HG02759 (cell line): ENCODE data around the gene CPLX1.

Experiments used
- ATAC-seq: cut with Tn5 transposase; IDR thresholded peaks from one replicate; pipeline ENCODE4 v1.9.1; 2021; ENCODE audit warnings: mild to moderate bottlenecking, moderate library complexity; ENCODE audit not compliant: unreplicated experiment

The CPLX1 gene

GRCh38 chr4:833731-834367, 7.9 kb upstream of the CPLX1 start:
- ATAC-seq = no peak

- ATAC-seq = no peak
Observed at GRCh38 chr4:833156-833555, 7.2 kb upstream of the CPLX1 start.

DNA sequence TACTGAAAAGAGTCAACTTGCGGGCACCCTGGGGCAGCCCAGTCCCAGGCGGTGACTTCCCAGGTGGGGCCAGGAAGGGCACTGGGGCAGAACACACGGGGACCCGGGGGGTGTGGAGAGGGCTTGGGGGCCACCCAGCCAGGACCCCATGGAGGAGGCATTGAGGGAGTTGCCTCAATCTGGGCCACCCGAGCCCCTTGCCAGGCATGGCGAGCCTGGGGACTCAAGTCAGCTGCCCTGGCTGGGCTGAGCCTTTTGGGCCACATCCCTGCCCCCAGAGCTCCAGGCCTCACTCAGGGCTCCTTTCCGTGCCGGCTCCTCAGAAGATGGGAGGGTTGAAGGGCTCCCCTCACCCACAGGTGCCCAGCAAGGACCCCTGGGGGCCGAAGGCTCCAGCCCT, 6.6 kb upstream of the CPLX1 start:
- ATAC-seq = no peak

GRCh38 chr4:832108-832507, 6.2 kb upstream of the CPLX1 start:
- ATAC-seq = no peak

DNA sequence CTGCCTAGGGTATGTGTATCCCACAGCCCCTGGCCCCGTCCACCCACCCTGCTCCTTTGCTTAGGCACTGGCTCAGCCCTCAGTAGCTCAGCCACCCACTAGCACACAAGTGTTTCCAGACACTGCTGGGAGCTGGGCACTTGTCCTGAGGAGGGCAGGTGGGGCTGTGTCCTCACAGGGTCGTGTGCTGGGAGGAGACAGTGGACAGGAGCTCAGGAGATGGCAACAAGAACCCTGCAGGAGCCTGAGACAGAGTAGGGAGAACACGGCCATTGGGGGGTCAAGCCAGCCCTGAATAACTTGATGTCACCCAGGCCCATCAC, 5.5 kb upstream of the CPLX1 start:
- ATAC-seq = no peak

DNA sequence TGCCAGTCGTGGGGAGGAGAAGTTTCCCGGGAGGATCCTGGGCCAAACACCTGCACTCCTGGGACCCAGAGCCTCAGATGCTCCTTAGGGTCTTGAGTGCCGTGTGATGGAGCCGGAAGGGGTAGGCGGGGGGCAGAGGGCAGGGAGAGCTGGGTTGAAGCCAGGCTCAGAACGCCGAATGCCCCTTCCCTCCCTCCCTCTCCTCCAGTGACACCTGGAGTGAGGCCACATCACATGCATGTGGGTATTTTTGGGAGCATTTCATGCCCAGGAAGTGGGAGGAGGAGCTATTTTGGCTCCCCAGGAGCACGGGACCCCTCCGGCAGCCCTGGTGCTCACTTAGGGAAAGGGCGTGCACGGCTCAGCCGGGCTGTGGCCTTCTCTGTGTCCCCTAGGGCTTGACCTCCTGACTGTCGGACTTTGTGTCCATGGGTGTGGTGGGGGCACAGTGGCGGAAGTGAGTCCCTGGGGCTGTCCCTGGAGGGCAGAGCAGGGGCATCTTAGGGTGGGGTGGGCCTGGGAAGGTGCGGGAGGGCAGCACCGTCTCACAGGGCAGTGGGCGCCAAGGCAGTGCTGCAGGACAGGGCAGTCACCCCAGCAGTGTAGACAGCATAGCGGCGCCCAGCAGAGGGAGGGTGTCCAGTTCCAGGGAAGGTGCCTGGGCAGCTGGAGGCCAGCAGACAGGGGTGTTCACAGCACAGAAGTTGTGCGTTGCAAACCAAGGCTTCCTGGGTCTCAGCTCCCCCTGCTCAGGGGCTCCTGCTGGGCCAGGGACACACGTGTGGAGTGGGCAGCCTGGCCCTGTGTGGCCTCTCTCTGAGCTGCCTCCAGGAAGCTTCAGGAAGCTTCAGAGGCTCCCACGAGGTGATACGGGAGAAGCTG, 4.9 kb upstream of the CPLX1 start:
- no peak for ATAC-seq

DNA sequence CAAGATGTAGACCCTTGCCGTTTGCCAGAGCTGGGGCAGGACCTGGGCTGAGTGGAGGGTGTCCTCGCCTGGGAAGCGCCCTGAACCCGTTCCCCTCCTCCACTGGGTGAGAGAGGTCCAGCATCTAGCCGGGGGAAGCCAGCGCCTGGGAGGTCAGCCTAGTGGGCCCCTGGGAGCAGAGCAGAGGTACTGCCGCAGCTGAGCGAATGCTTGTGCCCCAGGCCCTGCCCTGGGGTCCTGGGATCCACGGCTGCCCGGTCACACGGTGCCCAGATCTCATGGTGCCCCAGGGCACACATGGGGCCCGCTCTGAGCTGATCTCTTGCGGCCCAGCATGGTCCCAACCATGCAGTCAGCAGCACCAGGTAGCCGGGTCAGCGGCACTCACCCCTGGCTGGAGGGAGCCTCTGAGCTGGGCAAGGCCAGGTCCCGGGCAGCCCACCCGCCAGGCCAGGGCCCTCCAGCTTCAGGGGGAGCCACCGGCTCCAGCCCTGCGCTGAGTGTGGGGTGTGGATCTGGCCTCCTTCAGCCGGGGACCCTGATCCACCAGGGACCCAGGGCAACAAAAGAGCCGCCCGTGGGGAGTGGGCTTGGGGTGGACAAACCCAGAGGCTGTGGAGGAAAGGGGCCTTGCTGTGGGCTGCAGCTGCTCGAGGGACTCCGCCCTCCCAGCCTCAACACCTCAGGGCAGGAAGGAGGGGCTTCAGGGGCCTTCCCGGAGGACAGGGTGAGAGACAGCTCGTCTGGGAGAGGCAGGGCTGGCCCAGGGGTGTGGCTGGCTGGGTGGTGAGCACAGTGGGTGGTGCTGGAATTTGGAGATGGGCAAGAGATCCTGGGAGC, 4.1 kb upstream of the CPLX1 start:
- no peak for ATAC-seq

DNA sequence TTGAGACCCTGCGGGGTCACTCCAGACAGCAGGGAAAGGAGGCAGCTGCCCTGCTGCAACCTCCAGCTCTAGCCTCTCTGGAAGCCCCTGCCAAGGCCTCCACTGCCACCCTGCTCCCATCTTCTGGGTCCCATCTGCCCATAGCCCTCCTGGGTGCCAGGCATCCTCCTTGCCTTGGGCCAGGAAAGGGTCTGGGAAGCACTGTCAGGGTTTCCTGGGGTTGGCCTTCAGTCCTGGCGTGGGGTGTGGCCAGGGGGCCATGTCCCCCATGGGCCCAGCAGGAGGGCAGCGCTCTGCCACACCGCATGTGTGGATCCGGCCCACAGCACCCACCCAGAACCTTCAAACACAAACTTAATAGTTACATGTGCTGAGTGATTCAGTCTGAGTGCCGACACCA, 3.4 kb upstream of the CPLX1 start:
- ATAC-seq = no peak

- ATAC-seq = no peak
Observed at GRCh38 chr4:828641-829271, 2.8 kb upstream of the CPLX1 start.

DNA sequence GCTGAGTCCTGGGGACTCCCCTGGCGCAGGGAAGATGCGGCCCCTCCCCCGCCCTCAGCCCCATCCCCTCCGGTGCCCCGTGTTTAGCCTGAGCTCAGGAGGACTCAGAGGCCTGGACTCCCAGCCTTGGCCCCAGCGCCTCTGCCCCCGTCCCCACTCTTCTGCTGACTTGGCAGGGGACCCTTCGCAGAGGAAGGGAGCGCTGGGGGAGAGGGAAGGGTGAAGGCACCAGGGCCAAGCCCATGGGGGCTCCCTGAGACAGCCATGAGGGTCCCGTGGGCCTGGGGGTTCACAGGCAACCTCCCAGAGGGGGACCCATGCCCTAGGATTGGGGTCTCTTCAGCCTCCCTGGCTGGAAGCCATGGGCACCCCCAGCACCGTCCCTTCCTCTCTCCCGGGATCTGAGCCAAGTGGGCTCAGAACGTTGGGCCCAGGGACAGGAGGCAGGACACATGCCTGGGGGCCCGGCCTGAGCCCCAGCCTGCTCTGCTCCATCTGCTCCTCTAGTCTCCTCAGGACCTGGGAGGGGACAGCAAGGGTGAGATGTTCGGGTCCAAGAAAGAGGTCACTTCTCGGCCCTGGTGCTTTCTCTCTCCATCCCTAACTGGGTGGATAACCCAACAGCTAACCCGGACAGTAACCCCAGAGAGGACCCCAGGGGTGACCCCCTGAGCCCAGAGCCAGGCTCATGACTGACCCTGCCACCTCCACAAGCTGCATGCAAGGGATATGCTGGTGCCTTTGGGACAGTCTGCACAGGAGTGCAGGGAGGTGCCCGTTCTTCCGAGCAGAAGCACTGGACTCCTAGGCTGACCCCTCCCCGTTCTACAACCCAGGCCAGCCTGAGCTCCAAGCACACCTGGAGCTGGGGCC, 1.5 kb upstream of the CPLX1 start:
- ATAC-seq = no peak

DNA sequence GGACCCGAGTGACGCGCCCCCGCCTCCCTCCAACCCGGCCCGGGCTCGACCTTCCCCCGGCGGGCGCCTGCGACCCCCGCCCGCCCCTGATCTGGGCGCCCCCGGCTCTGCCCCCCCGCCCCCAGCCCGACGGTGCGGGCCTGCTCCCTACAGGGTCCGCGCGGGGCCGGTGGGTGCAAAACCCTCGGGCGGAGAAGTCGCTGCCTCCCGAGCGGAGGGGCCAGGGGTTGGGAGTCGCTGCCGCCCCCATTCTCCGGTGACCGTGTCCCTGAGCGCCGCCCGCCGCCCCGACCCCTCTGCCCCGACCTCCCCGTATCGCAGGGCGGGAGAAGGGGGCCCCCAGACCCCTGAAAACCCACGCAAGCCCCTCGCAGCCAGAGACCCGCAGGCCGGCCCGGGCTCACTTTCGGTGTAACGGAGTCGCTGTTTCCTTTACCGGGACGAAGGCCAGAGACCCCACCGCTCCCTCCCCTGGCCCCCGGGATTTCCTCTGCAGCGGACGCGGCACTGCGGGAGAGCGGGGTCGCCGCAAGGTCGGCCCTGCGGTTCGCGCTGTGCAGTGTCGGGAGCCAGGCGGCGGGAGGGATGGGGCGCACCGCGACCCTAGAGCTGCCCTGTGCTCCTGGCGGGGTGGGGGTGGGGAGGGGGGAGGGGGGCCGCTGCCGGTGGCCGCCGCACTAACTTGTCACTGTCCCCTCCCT, 729 bp upstream of the CPLX1 start:
- ATAC-seq = no peak

GRCh38 chr4:825063-825970, 612 bp downstream of the CPLX1 start:
- ATAC-seq = no peak

GRCh38 chr4:824461-825062, 1.4 kb downstream of the CPLX1 start:
- no peak for ATAC-seq

DNA sequence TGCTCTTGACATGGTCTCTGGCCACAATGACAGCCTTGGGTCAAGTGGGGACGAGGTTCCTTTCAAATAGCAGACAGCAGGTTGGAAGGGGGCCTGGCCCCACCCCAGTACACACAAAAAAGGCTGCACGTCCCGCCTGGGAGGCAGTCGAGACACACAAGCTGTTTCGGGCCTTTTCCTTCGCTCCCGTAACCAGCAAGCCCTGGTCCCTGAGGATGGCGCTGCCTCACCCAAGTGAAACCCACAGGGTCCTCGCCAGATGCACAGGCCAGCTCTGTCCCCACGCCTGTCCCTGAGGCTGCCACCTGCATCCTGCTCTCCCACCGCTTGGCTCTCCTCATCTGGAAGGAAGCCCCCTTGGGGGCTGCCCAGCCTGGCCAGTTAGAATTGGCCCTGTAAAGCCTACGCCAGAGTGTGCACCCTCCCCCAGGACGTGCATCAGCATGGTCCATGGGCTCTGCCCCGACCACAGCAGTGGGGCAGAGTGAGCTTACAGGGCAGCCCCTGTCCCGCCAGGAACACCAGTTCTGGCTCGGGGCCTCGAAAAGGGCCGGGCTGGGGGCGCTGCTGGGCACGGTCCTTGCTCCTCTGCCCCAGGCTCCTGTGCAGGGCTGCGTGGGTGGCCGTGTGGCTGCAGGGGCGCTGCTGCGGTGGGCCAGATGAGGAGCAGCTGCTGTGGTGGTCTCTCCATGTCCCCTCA, 2.0 kb downstream of the CPLX1 start:
- ATAC-seq = no peak

- no peak for ATAC-seq
Observed at GRCh38 chr4:823176-823760, 2.7 kb downstream of the CPLX1 start.

DNA sequence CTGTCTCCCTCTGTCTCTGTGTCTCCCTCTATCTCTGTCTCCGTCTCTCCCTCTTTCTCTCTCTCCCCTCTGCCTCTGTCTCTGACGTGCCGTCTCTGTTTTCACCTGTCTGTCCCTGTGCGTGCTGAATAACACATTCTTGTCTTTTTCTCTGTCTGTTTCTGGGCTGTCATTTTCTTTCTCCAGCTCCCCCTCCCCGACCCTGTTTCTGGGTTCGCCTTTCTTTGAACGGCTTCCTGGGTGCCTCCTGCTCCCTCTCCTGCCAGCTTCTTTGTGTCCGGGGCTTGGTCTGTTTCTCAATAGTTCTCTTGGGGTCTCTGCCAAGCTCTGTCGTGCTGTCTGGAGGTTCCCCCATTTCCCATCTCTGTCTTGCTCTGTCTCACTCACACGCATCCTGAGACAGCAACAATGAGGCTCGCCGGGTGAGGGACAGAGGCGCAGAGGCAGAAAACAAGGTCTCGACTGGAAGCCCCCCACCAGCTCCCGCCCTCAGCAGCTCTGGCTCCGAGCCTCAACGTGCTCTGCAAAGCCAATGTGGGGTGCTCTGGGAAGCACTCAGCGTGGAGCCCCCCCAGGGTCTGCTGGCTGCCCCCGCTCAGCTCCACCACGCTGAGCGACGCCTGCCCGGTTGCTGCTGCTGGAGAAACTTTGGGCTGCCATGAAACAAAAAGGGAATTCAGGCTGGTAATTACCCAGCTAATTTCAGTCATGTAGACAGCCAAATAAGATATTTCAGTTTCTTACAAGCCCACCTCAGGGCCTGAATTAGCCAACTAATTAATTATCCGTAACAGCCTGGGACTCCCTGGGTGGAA, 3.4 kb downstream of the CPLX1 start:
- no peak for ATAC-seq
